Breast epithelium (tissue), 3 donors: ENCODE data around the gene HESX1.

Experiments
- CTCF ChIP-seq, 3 donors: fragments of 450-650 bp; IDR thresholded peaks; one replicate each; pipeline ENCODE4 v1.5.1; 2016 to 2017; ENCODE audit warnings: antibody characterized with exemption in 3 of 3, mild to moderate bottlenecking in 3 of 3, moderate library complexity in 3 of 3
- POLR2A ChIP-seq: fragments of 450-650 bp; IDR thresholded peaks from one replicate; pipeline ENCODE4 v1.6.1; 2016; ENCODE audit warnings: antibody characterized with exemption, mild to moderate bottlenecking, moderate library complexity

- no peak for TF ChIP-seq CTCF (IDR thresholded peaks at IDR 0.05)
- no peak for TF ChIP-seq POLR2A
These were observed 36.0 kb downstream of the HESX1 start for GRCh38 chr3:57163751-57164150.
